ENCODE data around the gene SRD5A3.
A peak's percentile ranks its signal among the peaks of the same experiment; 100 is the strongest.

The SRD5A3 gene

GRCh38 chr4:55312489-55313101 is 33.4 kb upstream of the SRD5A3 start:
- DNase-seq (ENCODE audit: low read depth): peak; percentile 79
- no peak overlapping the region for H3K4me3 ChIP-seq (ENCODE audit: low read length)
- TF ChIP-seq, protein P1, sequence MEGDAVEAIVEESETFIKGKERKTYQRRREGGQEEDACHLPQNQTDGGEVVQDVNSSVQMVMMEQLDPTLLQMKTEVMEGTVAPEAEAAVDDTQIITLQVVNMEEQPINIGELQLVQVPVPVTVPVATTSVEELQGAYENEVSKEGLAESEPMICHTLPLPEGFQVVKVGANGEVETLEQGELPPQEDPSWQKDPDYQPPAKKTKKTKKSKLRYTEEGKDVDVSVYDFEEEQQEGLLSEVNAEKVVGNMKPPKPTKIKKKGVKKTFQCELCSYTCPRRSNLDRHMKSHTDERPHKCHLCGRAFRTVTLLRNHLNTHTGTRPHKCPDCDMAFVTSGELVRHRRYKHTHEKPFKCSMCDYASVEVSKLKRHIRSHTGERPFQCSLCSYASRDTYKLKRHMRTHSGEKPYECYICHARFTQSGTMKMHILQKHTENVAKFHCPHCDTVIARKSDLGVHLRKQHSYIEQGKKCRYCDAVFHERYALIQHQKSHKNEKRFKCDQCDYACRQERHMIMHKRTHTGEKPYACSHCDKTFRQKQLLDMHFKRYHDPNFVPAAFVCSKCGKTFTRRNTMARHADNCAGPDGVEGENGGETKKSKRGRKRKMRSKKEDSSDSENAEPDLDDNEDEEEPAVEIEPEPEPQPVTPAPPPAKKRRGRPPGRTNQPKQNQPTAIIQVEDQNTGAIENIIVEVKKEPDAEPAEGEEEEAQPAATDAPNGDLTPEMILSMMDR (conservative IDR thresholded peaks at IDR 0.05; ENCODE audit: low read length): peak; percentile 94

- no peak overlapping the region for H3K4me3 ChIP-seq (ENCODE audit: low read length)
- no peak for DNase-seq (ENCODE audit: low read depth)
- TF ChIP-seq, protein P1 (conservative IDR thresholded peaks at IDR 0.05; ENCODE audit: low read length): no peak
Measured at GRCh38 chr4:55314141-55314820, 31.8 kb upstream of the SRD5A3 start.

DNA sequence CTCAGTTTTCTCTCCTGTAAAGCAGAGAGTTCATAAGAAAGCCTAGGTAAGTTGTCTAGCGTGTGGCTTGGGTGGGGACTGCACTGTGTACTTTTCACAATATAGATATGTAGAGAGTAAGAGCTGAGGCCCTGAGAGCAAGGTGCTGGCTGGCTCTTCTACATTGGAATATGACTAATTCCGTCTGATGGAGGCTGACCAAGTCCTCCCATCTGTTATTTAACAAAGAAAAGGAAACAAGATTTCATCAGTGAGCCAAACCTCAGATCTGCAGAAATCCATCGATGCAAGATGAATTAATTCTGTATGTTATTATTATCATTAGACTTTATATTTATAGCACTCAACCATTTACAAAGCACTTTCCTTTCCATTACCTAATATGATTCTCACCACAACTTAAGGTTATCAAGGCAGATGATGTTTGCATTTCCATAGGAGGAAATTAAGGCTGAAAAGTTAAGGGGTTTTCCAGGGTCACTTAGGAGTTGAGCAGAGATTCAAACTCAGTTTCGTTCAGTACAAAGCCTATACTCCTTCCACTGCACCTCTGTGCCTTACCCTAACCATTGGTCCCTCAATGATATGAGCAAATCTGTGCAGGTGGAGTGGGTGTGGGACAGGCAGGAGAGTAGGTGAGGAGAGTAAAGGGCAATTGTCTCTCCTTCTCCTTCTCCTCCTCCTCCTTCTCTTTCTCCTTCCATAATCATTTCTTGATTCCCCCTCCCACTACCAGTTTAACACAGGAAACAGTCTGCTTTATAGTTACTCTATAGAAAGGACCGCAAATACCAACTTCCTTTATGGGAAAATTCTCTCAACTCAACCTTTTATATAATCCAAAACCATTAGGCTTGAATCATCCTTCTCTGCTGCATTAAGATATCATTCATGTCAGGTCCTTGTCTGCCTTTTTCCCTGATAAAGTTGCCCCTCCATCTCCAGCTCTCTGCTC is 27.6 kb upstream of the SRD5A3 start:
- TF ChIP-seq, protein P1 (conservative IDR thresholded peaks at IDR 0.05; ENCODE audit: low read length): no peak
- peak; percentile 33 for DNase-seq (ENCODE audit: low read depth)
- H3K4me3 ChIP-seq (ENCODE audit: low read length): no peak overlapping the region

- peak; percentile 78 for DNase-seq (ENCODE audit: low read depth)
- TF ChIP-seq, protein P1 (conservative IDR thresholded peaks at IDR 0.05; ENCODE audit: low read length): peak; percentile 80
- H3K4me3 ChIP-seq (ENCODE audit: low read length): no peak overlapping the region
Measured at GRCh38 chr4:55321707-55322264, 24.3 kb upstream of the SRD5A3 start.

DNA sequence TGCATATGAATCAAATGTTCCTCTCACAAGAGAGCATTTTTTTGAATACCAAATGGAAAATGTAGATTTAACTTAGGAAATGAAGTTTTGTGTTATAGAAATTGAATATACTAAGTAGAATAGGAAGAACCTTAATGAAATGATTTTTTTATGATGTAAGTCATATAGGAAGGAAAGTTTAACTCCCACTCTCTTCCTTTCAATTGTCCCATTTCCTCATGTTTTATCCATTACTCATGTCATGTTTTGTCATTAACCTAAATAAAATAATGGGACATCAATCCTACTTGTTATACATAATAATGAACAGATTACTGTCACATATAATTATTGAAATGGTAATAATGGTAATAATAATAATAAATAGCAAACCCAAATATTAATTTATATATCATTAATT is 22.7 kb upstream of the SRD5A3 start:
- DNase-seq (ENCODE audit: low read depth): no peak
- TF ChIP-seq, protein P1 (conservative IDR thresholded peaks at IDR 0.05; ENCODE audit: low read length): no peak
- H3K4me3 ChIP-seq (ENCODE audit: low read length): no peak overlapping the region

GRCh38 chr4:55326629-55327028 is 19.4 kb upstream of the SRD5A3 start:
- TF ChIP-seq, protein P1 (conservative IDR thresholded peaks at IDR 0.05; ENCODE audit: low read length): no peak

More at GRCh38 chr4:55326629-55327028, 19.4 kb upstream of the SRD5A3 start:
- DNase-seq (ENCODE audit: low read depth): no peak
- no peak overlapping the region for H3K4me3 ChIP-seq (ENCODE audit: low read length)

Measured in AG10803 (cell line).